ENCODE results near the gene TSC22D1.
"Not testable (repeated sequence)": the region's sequence is repeated elsewhere in the genome, so short reads cannot be mapped to it uniquely, and the experiment has no call there.

The TSC22D1 gene

GRCh38 chr13:44509853-44510252, 66.3 kb downstream of the TSC22D1 start:
- DNase-seq; intact Hi-C loops (cut with DNase I): not testable (repeated sequence)

DNA sequence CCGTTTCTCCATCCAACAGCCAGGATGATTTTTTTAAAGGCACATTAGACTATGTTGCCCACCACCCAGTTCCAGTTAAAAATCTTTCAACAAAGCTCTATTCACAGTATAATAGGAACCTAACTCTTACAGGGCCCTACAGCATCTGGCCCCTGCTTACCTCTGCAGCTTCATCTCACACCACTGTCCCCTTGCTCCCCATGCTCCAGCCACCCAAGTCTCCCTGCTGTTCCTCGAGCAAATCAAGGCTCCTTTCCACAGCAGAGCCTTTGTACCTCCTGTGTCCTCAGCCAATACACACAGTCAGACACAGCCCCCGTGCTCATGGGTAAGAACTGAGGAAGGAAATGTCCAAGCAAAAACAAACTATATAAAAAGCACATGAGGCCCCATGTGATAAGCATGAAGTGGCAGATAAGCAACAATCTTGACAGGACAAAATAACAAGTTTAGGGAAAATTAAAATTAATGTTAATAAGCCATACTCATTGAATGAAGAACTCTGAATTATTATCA, 67.5 kb downstream of the TSC22D1 start:
- intact Hi-C loops (cut with DNase I), result no loop called here
- DNase-seq, result no peak

- DNase-seq, result no peak
- intact Hi-C loops (cut with DNase I), result no loop called here
These were observed 68.5 kb downstream of the TSC22D1 start for GRCh38 chr13:44507639-44508038.

DNA sequence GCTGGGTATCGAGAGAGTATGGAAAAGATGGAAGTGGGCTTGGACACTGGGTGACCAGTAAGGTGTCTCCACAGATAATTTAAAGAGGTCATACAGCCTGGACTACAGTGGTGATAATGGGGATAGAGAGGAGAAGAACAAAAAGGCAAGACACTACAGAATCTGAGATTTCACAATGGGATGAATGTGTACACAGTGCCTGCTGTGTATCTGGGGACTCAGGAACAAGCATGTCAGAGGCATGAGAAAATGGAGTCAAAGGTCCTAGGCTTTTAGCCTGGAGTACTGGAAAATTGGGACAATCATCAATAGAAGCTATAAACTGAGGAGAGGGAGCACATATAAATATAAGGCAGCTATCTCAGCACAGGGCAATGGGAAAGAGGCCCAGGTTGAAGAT, 69.4 kb downstream of the TSC22D1 start:
- intact Hi-C loops (cut with DNase I), result no loop called here
- DNase-seq, result no peak

GRCh38 chr13:44506251-44506650, 69.9 kb downstream of the TSC22D1 start:
- intact Hi-C loops (cut with DNase I), result no loop called here

DNA sequence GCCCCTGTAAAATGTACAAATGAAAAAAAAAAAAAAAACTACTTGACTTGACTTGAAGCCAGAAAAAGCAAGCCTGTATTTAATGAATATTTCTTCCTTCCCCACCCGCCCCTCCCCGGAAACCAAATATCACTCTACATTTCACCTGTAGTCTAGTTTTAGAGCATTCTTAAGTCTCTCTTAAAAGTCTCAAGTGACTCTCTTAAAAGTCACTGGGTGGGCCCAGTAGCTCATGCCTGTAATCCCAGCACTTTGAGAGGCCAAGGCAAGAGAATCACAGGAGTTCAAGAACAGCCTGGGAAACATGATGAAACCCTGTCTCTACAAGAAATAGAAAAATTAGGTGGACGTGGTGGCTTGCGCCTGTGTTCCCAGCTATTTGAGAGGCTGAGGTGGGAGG, 72.0 kb downstream of the TSC22D1 start:
- intact Hi-C loops (cut with DNase I), result no loop called here
- no peak for DNase-seq

More at GRCh38 chr13:44506251-44506650, 69.9 kb downstream of the TSC22D1 start:
- DNase-seq, result no peak

DNA sequence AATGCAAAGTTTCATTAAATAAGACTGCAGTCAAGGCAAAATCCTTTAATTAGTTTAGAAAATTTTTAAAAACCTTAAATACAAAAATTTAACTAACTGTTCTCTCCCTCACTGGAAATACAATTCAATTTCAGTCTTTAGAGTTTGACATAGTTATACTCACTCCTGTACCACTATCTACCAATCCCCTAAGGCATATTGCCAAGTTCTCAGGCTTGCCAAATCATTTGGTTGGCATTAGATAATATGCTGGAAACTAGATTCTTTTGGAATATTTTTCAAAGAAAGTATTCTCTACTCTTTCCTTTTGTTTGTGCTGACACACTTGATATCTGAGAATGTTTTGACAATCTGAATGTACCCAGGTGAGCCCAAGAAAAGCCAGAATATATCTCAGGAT, 77.2 kb downstream of the TSC22D1 start:
- intact Hi-C loops (cut with DNase I), result no loop called here
- no peak for DNase-seq

DNA sequence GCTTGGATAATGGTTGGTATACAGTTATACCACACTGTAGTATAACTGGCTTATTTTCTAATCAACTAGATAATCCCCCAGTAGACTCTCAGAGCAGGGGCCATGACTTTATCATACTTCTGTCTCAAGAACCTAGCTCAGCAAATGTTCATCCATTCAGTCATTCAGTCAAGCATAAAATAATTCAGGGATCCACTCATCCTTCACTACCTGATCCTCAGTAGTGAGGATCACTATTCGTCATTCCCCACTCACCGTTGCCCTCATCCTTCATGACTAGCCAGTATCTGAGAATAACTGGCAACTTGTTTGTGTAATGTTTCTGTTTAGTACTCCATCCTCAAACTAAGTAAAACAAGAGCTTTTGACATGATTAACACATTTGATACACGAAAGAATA, 77.6 kb downstream of the TSC22D1 start:
- intact Hi-C loops (cut with DNase I), result no loop called here
- no peak for DNase-seq

- DNase-seq, result no peak
- intact Hi-C loops (cut with DNase I), result no loop called here
These were observed 78.3 kb downstream of the TSC22D1 start for GRCh38 chr13:44497801-44498200.

DNA sequence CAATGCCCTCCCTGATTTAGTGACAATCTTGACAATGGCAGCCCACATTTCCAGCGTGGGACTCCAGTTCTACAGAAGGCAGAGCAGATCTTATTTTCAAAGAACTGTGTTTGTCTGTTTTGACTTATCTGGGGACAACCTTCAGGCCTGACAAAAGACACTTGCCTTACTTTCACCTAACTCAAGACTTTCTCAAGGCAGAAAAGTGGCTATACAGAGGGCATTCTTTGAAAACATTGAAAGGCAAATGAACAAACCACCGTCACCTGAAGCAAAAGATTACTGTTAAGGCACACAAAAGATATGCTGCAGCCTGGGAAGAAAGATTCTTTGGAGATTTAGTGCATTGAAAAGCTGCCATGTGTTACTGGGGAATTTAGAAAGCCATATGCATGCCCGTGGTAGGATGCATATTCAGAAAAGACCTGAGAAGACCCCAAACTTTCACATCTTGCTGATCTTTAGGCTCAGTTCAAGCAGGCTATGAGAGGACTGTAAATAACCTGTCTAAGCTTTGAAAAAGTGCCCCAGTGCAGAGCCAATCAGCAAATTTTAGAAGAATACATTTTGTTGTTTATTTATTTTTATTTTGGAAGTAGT, 82.8 kb downstream of the TSC22D1 start:
- intact Hi-C loops (cut with DNase I), result no loop called here
- DNase-seq, result no peak

GRCh38 chr13:44489751-44490150, 86.4 kb downstream of the TSC22D1 start:
- intact Hi-C loops (cut with DNase I), result loop anchor here (10.0 kb wide), 1 partner anchor 85 kb away; the partner anchor contains the start of gene TSC22D1
- no peak for DNase-seq

DNA sequence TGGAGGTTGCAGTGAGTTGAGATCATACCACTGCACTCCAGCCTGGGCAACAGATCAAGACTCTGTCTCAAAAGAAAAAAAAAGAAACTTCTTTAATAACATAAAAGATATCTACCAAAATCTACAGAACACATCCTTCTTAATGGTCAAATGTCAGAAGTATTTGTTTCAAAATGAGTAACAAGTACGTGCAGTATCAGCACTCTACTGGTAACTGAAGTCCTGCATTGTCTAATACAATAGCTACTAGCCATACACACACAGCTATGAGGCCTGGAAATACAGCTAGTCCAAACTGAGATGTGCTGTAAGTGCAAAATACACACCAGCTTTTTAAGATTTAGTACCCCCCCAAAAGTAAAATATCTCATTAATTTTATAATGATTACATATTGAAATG, 88.1 kb downstream of the TSC22D1 start:
- intact Hi-C loops (cut with DNase I), result loop anchor here (10.0 kb wide), 1 partner anchor 87 kb away; the partner anchor contains the start of gene TSC22D1
- no peak for DNase-seq

DNA sequence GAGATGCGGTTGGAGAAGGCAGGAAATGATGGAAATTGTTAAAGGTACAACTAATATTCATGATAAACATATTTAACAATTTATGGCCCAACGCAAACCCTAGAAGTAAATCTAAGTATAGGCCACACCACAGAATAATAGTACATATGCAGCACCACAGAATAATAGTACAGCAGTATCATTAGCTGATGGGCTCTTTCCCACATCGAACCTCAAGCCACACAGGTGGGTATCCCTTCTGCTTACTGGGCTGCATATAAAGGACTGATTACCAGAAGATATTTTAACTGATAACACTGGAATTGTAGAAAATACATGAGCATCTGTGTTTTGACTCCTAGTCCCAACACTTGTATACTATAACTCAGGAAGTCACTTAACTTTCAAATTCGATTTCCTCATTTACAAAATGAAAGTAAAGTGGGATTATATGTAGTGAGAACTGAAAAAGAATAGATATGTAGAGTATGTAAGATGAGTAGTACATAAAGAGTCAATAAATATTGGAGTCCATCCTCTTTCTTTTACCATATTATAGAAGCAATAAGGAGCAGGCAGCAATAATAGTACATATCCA, 91.5 kb downstream of the TSC22D1 start:
- intact Hi-C loops (cut with DNase I), result loop anchor here (10.0 kb wide), 1 partner anchor 90 kb away; the partner anchor contains the start of gene TSC22D1
- DNase-seq, result no peak

DNA sequence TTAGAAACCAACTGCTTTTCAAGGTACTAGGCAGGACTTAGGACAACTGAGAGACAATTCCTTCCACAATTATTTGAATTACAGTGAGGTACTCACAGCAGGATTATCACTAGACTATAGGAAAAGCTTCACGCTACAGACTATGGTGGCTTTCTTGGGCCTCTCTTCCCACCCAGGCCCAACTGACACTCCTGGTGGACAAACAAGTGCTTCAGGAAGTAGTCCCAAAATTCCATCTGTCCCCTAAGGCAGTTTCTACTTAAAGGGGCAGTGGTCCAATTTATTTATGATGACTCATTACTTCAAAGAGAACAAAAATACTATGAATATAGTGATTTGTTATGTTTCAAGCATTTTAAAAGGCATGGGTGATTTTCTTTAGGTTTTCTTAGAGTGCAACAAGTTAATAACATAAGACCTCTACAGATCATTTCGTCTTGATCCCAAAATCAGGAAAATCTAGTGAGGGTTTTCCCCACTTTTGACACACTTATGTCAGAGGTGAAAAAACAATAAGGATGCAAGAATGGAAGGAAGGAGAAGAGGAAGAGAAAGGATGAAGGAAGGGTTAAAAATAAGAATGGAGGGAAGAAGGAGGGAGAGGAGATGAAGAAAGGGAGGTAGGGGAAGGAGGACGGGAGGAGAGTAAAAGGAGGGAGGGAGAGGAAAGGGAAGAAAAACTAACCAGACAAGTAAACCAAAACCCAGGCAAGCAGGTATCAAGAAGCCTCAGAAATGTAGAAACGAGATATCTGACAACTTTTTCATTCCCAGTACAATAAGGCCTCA, 101.8 kb downstream of the TSC22D1 start:
- intact Hi-C loops (cut with DNase I), result loop anchor here (10.0 kb wide), 1 partner anchor 570 kb away; no protein-coding TSS in a partner anchor
- DNase-seq, result no peak

- no peak for DNase-seq
- intact Hi-C loops (cut with DNase I), result loop anchor here (10.0 kb wide), 1 partner anchor 567 kb away; no protein-coding TSS in a partner anchor
These were observed 104.4 kb downstream of the TSC22D1 start for GRCh38 chr13:44471686-44472085.

- intact Hi-C loops (cut with DNase I), result loop anchor here (10.0 kb wide), 1 partner anchor 566 kb away; no protein-coding TSS in a partner anchor
- no peak for DNase-seq
These were observed 105.2 kb downstream of the TSC22D1 start for GRCh38 chr13:44470638-44471562.

- no peak for DNase-seq
- intact Hi-C loops (cut with DNase I), result no loop called here
These were observed 107.3 kb downstream of the TSC22D1 start for GRCh38 chr13:44468874-44469273.

DNA sequence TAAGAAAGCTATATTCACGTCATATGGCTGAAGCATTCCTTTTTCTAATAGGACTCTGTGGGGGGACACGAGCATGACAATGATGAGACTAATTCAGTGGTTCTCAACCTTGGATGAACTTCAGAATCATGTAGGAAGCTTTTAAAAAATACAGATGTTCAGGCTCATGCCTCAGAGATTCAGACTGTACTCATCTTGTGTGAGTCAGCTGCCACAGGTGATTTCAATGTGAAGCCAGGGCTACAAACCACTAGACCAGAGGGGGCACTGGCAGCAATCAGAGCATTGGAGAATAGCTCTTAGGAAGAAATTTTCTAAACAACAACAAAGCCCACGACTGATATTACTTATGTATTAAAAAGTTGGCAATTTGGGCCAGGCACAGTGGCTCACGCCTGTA, 110.8 kb downstream of the TSC22D1 start:
- DNase-seq, result no peak
- intact Hi-C loops (cut with DNase I), result no loop called here

DNA sequence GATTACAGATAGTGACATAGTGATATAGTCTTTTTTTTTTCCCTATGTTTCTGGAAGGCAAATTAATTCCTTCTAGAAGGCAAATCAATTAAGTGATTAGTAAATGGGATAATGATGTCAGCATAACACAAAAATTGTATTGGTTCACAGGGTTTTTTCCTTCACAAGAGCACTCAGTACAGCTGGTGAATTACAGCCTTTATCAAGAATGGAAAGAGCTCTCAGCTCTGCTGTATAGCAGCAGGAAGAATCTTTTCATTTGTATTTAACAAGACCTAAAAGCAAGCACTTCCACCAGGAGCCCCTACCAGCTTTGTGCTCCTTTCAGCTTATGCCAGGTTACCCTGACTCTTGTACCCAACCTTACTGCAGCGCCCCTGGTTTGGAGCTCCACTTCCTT, 111.7 kb downstream of the TSC22D1 start:
- intact Hi-C loops (cut with DNase I), result no loop called here
- no peak for DNase-seq

DNA sequence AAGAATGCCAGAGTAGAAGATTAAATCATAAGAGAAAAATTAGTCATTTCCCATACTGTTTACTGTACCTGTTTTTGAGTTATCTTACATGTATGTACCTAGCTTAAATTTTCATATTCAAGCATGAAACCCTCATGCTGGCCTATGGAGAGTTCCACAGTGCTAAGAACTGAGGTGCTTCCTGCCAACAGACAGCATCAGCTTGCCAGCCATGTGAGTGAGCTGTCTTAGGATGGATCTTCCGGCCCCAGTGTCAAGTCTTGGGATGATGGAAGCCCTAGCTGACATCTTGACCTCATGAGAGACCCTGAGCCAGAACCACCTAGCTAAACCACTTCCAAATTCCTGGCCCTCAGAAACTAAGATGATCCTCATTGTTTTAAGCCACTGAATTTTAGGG, 112.4 kb downstream of the TSC22D1 start:
- intact Hi-C loops (cut with DNase I), result no loop called here
- no peak for DNase-seq
